Aorta (tissue), 5 donors: Measurements from ENCODE around the gene CCDC6. TPM values are rescaled to one million over a fixed set of nuclear protein-coding genes. Genes with fewer than 3 reads are reported as not detected.

Experiments
- ATAC-seq: fragments of 200-7000 bp; cut with Tn5 transposase; one replicate; pipeline ENCODE4 v1.9.1; 2022; ENCODE audit warnings: moderate library complexity; ENCODE audit not compliant: low FRiP score
- DNase-seq, 2 donors: peaks; one replicate each; pipeline ENCODE4 v3.0.0-alpha.2; 2020
- H3K27ac ChIP-seq, 2 donors: one replicate each; pipeline ENCODE4 v1.5.1; 2013; ENCODE audit warnings: low read length in 2 of 2, mild to moderate bottlenecking in 2 of 2, moderate library complexity in 2 of 2, control low read depth in 1 of 2, inconsistent platforms in 1 of 2, low read depth in 1 of 2
- H3K27me3 ChIP-seq, 2 donors: one replicate each; pipeline ENCODE4 v1.6.1; 2013; ENCODE audit warnings: control low read depth in 1 of 2, low read length in 1 of 2, mild to moderate bottlenecking in 1 of 2, moderate library complexity in 1 of 2; ENCODE audit not compliant: insufficient read depth in 2 of 2, control insufficient read depth in 1 of 2
- H3K36me3 ChIP-seq, 2 donors: one replicate each; pipeline ENCODE4 v1.6.1; 2013; ENCODE audit warnings: control low read depth in 1 of 2, low read length in 1 of 2, mild to moderate bottlenecking in 1 of 2; ENCODE audit not compliant: insufficient read depth in 2 of 2, control insufficient read depth in 1 of 2
- H3K4me1 ChIP-seq, 2 donors: one replicate each; pipeline ENCODE4 v1.6.1; 2013; ENCODE audit warnings: low read length in 2 of 2, control low read depth in 1 of 2, mild to moderate bottlenecking in 1 of 2, moderate library complexity in 1 of 2; ENCODE audit not compliant: insufficient read depth in 2 of 2, control insufficient read depth in 1 of 2
- H3K4me3 ChIP-seq, 2 donors: one replicate each; pipeline ENCODE4 v1.5.1; 2013; ENCODE audit warnings: low read length in 2 of 2, control low read depth in 1 of 2, mild to moderate bottlenecking in 1 of 2
- H3K9me3 ChIP-seq: one replicate; pipeline ENCODE4 v1.6.1; 2013; ENCODE audit warnings: mild to moderate bottlenecking, low read length; ENCODE audit not compliant: control insufficient read depth
- WGBS, 2 donors: extraction: QIAGEN DNeasy Blood & Tissue Kit; methylation state at CpG; one replicate each; pipeline ENCODE4 v1.1.7; 2013; 5-methylcytosine and 5-hydroxymethylcytosine counted together
- intact Hi-C, 2 donors: fragments of 100-400 bp; cut with DNase I; formaldehyde crosslinking; loops; one replicate each; pipeline versions ENCODE4 v1.14.2 to v1.15.0; 2022
- polyA plus RNA-seq, 2 donors: library from polyadenylated mRNA; stranded (reverse); fragments of 200-250 nt; gene quantifications; one replicate each; pipeline ENCODE4 v1.2.3, GENCODE V29; 2013
- total RNA-seq, 2 donors: library from RNA; stranded (reverse); fragmentation: NEBNext Ultra II Directional; extraction: Animal tissue kit (Norgen Biotek cat#: 25700); gene quantifications; one replicate each; pipeline ENCODE4 v1.2.1, GENCODE V29; 2021
- donor health status: healthy with polysubstance abuse.
- donor health status: Bipolar disorder and iron deficiency.
- donor health status: DM: no; HTN: no; CAD: no.
- donor health status: DM: no; HTN: no; CAD: no.
- donor health status: DM: yes; HTN: yes; CAD: no.

Gene CCDC6
- total and polyA plus RNA-seq, 4 donors: 21.8 to 90.0 (median 51.7) TPM

GRCh38 chr10:59781511-59781910 lies 124.8 kb downstream of the CCDC6 start:
- 95% methylated on average over 8 of the region's 8 CpGs for WGBS, 2 donors

GRCh38 chr10:59779756-59780533 lies 126.4 kb downstream of the CCDC6 start:
- 23 to 47% methylated on average over 6 of the region's 6 CpGs for WGBS, 2 donors
- H3K9me3 ChIP-seq: no peaks in the 10 kb centered on the region
- no peak for ATAC-seq

More at GRCh38 chr10:59781511-59781910, 124.8 kb downstream of the CCDC6 start:
- ATAC-seq (no peak), DNase-seq (no peak)
- Histone ChIP-seq H3K36me3 (no peaks in the 10 kb centered on the region), H3K4me1 (no peaks in the 10 kb centered on the region), H3K27ac (no peak overlapping the region), H3K4me3 (no peak overlapping the region), H3K27me3 (no peaks in the 10 kb centered on the region), H3K9me3 (no peaks in the 10 kb centered on the region)
- intact Hi-C loops: no loop called here

DNA sequence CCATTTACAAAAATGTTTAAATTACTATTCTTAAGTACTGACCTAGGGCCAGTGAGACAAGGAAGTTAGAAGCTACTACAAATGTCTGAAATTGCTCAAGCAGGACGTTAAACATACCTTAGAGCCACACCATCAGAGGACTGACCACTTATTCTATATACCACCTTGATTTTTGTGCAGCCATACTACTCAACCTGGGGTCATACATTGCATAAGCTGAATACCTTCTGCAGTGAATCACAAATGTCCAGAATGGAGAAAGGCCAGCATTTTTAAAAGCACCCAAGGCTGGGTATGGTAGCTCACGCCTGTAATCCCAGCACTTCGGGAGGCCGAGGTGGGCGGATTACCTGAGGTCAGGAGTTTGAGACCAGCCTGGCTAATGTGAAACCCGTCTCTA lies 131.9 kb downstream of the CCDC6 start:
- H3K4me1 ChIP-seq: no peaks in the 10 kb centered on the region
- no peaks in the 10 kb centered on the region for H3K36me3 ChIP-seq
- ATAC-seq: no peak
- intact Hi-C loops: no loop called here
- WGBS, 2 donors: 96 to 98% methylated on average over 6 of the region's 6 CpGs
- no peak overlapping the region for H3K27ac ChIP-seq
- DNase-seq: no peak
- no peaks in the 10 kb centered on the region for H3K9me3 ChIP-seq
- no peak overlapping the region for H3K4me3 ChIP-seq
- no peaks in the 10 kb centered on the region for H3K27me3 ChIP-seq

More at GRCh38 chr10:59779756-59780533, 126.4 kb downstream of the CCDC6 start:
- H3K4me1 ChIP-seq: no peaks in the 10 kb centered on the region
- no peak overlapping the region for H3K27ac ChIP-seq
- intact Hi-C loops: no loop called here
- H3K4me3 ChIP-seq: no peak overlapping the region
- no peaks in the 10 kb centered on the region for H3K27me3 ChIP-seq
- no peak for DNase-seq
- no peaks in the 10 kb centered on the region for H3K36me3 ChIP-seq

GRCh38 chr10:59773088-59773487 lies 133.3 kb downstream of the CCDC6 start:
- intact Hi-C loops: no loop called here
- Histone ChIP-seq H3K4me3 (no peak overlapping the region), H3K36me3 (no peaks in the 10 kb centered on the region), H3K27me3 (no peaks in the 10 kb centered on the region), H3K27ac (no peak overlapping the region), H3K9me3 (no peaks in the 10 kb centered on the region), H3K4me1 (no peaks in the 10 kb centered on the region)
- 95 to 100% methylated on average over 2 of the region's 2 CpGs for WGBS, 2 donors
- DNase-seq (no peak), ATAC-seq (no peak)

- intact Hi-C loops: no loop called here
- Histone ChIP-seq H3K27me3 (no peaks in the 10 kb centered on the region), H3K9me3 (no peaks in the 10 kb centered on the region), H3K36me3 (no peaks in the 10 kb centered on the region), H3K4me3 (no peak overlapping the region), H3K27ac (no peak overlapping the region), H3K4me1 (no peaks in the 10 kb centered on the region)
- 95 to 96% methylated on average over 7 of the region's 7 CpGs for WGBS, 2 donors
- DNase-seq (no peak), ATAC-seq (no peak)
These were observed 135.1 kb downstream of the CCDC6 start for GRCh38 chr10:59771162-59771807.

DNA sequence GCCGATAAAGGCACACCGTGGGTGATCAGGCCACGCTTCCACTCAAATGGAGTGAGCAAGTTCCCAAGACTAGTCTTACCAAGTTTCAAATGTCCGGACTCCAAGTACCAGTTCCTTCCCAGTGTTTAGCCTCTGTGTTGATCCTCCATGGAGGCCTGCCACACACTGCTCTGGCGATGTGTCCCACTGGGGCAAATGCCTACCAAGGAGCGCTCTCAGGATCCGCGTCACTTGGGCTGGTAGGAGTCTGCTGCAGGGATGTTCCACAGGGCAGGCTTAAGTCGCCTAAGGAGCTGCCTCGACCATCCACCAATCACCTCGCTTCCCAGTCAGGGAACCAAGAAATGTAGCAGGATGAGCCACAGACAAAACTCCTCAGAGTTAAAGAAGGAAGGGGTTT lies 135.7 kb downstream of the CCDC6 start:
- intact Hi-C loops: no loop called here
- Histone ChIP-seq H3K27ac (no peak overlapping the region), H3K36me3 (no peaks in the 10 kb centered on the region), H3K27me3 (no peaks in the 10 kb centered on the region), H3K4me1 (no peaks in the 10 kb centered on the region), H3K4me3 (no peak overlapping the region), H3K9me3 (no peaks in the 10 kb centered on the region)
- WGBS, 2 donors: 98 to 99% methylated on average over 11 of the region's 11 CpGs
- DNase-seq: no peak
- ATAC-seq: no peak

- no peak for DNase-seq
- intact Hi-C loops: no loop called here
- WGBS, 2 donors: 36 to 45% methylated on average over 2 of the region's 2 CpGs
These were observed 143.9 kb downstream of the CCDC6 start for GRCh38 chr10:59762505-59762904.

GRCh38 chr10:59757966-59758365 lies 148.4 kb downstream of the CCDC6 start:
- H3K9me3 ChIP-seq: peaks cover 2% of the 10 kb centered on the region
- H3K4me1 ChIP-seq: no peaks in the 10 kb centered on the region
- no peak overlapping the region for H3K4me3 ChIP-seq
- DNase-seq: no peak
- WGBS, 2 donors: 54 to 70% methylated on average over 3 of the region's 3 CpGs
- no peaks in the 10 kb centered on the region for H3K27me3 ChIP-seq
- H3K36me3 ChIP-seq: no peaks in the 10 kb centered on the region
- intact Hi-C loops: no loop called here
- no peak for ATAC-seq
- no peak overlapping the region for H3K27ac ChIP-seq

More at GRCh38 chr10:59762505-59762904, 143.9 kb downstream of the CCDC6 start:
- peaks cover 2% of the 10 kb centered on the region for H3K9me3 ChIP-seq
- H3K27ac ChIP-seq: no peak overlapping the region
- no peak overlapping the region for H3K4me3 ChIP-seq
- ATAC-seq: no peak
- H3K27me3 ChIP-seq: no peaks in the 10 kb centered on the region
- H3K36me3 ChIP-seq: no peaks in the 10 kb centered on the region
- no peaks in the 10 kb centered on the region for H3K4me1 ChIP-seq

DNA sequence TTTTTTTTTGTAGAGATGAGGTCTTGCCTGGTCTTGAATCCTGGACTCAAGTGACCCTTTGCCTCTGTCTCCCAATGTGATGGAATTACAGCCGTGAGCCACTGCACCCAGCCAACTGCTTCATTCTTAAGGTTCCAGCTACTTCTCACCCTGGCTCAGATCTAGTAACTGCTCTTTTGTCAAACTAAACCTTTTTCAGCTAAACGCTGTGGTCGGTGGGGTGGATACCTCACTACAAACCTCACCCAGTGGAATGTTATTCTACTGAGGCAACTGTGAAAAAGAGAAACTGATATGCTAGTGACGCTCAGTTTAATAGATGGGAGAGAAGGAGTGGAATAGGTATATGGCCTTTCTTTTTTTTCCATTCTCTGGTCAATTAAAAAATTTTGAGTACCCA lies 151.4 kb downstream of the CCDC6 start:
- WGBS, 2 donors: 78 to 89% methylated on average over 4 of the region's 4 CpGs
- no peaks in the 10 kb centered on the region for H3K4me1 ChIP-seq
- no peak overlapping the region for H3K4me3 ChIP-seq
- no peaks in the 10 kb centered on the region for H3K9me3 ChIP-seq
- ATAC-seq (no peak), DNase-seq (no peak)
- H3K27ac ChIP-seq: no peak overlapping the region
- H3K27me3 ChIP-seq: no peaks in the 10 kb centered on the region
- no peaks in the 10 kb centered on the region for H3K36me3 ChIP-seq
- intact Hi-C loops: no loop called here
